WI38 (cell line): Measurements from ENCODE around the gene MYL4.
"Not testable (repeated sequence)": the region's sequence is repeated elsewhere in the genome, so short reads cannot be mapped to it uniquely, and the experiment has no call there.

Experiments
- H3K4me3 ChIP-seq: 2 replicates; pipeline ENCODE4 v1.5.1; 2011; ENCODE audit warnings: low read depth, mild to moderate bottlenecking, control low read depth, low read length
- TF ChIP-seq, protein P1 (sequence below): IDR thresholded peaks from 2 replicates; pipeline ENCODE4 v1.5.1; 2012; ENCODE audit warnings: low read depth, mild to moderate bottlenecking, control low read depth, low read length

The MYL4 gene

DNA sequence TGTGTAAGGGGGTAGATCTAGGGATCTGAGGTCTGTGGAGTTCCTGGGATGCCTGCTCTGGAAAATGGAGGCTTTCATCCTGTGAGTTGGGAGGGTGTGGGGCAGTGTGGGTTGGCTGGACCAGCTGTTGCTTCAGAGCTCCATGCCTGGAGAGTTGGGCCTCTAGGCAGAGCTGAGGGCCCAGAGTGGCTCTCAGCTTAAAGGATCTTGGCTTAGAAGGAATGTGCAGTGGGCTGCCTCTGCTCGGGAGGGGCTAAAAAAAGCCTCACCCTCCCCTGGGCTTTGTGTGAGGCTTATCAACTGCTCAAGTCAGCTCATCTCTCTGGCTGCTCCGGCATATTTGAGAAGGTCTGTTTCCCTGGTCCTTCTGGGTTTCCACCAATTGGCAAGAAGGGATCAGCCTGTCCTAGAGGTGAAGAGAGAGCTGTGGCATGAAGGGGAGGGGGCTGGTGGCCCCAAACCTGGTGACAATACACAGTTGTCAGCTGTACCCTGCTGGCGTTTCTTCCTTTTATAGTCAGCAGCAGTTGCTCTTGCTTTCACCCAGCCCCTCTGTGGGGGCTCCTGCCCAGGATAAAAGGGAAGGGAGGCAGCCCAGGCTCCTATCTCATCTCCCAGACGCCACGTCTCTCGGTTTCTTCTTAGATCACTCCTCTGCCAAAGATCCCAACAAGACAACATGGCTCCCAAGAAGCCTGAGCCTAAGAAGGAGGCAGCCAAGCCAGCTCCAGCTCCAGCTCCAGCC, at the start of gene MYL4:
MYL4 (plus strand) TSS at position 605 of the 745 bp plus-strand sequence; CDS start at position 680, 75 bp downstream.
- no peak within 1 kb of the TSS for H3K4me3 ChIP-seq
- TF ChIP-seq, protein P1, sequence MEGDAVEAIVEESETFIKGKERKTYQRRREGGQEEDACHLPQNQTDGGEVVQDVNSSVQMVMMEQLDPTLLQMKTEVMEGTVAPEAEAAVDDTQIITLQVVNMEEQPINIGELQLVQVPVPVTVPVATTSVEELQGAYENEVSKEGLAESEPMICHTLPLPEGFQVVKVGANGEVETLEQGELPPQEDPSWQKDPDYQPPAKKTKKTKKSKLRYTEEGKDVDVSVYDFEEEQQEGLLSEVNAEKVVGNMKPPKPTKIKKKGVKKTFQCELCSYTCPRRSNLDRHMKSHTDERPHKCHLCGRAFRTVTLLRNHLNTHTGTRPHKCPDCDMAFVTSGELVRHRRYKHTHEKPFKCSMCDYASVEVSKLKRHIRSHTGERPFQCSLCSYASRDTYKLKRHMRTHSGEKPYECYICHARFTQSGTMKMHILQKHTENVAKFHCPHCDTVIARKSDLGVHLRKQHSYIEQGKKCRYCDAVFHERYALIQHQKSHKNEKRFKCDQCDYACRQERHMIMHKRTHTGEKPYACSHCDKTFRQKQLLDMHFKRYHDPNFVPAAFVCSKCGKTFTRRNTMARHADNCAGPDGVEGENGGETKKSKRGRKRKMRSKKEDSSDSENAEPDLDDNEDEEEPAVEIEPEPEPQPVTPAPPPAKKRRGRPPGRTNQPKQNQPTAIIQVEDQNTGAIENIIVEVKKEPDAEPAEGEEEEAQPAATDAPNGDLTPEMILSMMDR: no peak

DNA sequence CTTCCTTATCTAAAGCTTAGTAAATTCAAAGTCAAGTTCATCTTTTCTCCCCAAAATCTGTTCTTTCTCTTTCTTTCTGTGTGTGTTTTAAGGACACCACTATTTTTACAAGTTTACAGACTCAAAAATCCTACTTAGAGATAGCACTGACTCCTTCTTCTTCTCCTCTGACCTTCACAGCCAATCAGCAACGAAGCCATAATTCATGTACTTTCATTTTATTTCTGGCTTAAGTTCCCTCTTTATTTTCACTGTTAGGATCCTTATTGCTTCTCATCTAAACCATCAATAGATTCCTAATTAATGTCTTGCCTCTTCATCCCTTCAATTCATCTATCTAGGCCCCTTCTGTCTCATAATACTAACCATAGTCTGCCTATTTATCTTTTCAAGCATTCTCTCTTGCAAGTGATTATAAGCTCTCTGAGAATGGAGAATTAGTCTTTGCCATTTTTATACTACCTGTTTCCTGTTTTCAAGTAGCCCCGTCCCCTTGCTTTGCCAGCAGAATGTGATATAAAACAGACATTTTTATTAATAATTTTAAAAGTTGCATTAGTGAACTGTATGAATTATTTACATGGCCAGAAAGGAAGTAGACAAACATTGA, 47.0 kb upstream of the MYL4 start:
- TF ChIP-seq, protein P1: no peak
- H3K4me3 ChIP-seq: no peak overlapping the region

DNA sequence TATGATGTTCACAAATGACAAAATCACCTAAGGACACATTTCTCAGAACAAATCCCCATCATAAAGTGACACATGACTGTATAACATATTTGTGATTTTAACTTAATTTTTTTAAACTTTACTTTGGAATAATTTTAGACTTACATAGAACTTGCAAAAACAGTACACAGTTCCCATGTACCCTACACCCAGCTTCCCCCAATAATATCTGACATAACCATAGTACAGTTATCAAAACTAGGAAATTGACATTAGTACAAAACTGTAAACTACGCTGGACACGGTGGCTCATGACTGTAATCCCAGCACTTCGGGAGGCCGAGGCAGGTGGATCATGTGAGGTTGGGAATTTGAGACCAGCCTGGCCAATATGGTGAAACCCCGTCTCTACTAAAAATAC, 44.9 kb upstream of the MYL4 start:
- TF ChIP-seq, protein P1: no peak
- H3K4me3 ChIP-seq: no peak overlapping the region

DNA sequence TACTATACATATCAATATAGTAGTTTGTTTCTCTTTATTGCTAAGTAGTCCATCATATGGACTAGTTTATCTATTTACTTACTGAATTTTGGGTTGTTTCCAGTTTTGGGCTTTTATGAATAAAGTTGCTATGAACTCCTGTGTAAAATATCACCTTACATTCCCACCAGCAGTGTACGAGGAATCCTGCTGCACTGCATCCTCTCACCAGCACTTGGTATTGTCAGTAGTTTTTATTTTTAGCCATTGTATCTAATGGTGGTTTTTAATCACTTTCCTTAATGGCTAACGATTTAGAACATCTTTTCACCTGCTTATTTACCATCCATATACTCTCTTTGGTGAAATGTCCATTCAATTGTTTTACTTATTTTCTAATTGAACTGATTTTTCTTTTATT, 44.0 kb upstream of the MYL4 start:
- H3K4me3 ChIP-seq: no peak overlapping the region
- TF ChIP-seq, protein P1: no peak

DNA sequence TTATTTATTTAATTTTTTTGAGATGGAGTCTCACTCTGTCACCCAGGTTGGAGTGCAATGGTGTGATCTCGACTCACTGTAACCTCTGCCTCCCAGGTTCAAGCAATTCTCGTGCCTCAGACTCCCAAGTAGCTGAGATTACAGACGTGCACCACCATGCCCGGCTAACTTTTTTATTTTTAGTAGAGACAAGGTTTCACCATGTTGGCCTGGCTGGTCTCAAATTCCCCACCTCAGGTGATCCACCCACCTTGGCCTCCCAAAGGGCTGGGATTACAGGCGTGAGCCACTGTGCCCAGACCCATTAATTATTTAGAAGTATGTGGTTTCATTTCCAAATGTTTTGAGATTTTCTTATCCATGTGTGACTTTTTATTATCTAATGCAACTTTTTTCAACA, 42.3 kb upstream of the MYL4 start:
- H3K4me3 ChIP-seq: not testable (repeated sequence)

DNA sequence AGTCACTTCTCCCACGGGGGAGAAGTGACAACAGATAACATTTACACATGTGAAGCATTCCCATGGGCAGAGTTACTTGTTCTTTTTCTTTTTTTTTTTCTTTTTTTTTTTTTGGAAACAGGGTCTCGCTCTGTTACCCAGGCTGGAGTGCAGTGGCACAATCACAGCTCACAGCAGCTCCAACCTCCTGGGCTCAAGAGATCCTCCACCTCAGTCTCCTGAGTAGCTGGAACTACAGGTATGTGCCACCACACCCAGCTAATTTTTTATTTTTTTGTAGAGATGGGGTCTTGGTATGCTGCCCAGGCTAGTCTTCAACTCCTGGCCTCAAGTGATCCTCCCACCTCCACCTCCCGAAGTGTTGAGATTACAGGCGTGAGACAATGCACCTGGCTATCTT, 40.3 kb upstream of the MYL4 start:
- H3K4me3 ChIP-seq: not testable (repeated sequence)

DNA sequence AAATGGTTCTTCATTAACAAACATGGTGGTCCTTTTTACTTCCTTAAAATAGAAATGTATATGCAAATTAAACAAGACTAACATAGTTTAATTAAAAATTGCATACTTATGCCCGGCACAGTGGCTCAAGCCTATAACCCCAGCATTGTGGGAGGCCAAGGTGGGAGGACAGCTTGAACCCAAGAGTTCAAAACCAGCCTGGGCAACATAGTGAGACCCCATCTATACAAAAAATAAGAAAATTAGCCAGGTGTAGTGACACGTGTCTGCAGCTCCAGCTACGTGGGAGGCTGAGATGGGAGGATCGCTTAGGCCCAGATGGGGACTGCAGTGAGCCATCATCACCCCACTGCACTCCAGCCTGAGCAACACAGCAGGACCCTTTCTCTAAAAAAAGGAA, 38.4 kb upstream of the MYL4 start:
- TF ChIP-seq, protein P1: no peak
- H3K4me3 ChIP-seq: no peak overlapping the region

DNA sequence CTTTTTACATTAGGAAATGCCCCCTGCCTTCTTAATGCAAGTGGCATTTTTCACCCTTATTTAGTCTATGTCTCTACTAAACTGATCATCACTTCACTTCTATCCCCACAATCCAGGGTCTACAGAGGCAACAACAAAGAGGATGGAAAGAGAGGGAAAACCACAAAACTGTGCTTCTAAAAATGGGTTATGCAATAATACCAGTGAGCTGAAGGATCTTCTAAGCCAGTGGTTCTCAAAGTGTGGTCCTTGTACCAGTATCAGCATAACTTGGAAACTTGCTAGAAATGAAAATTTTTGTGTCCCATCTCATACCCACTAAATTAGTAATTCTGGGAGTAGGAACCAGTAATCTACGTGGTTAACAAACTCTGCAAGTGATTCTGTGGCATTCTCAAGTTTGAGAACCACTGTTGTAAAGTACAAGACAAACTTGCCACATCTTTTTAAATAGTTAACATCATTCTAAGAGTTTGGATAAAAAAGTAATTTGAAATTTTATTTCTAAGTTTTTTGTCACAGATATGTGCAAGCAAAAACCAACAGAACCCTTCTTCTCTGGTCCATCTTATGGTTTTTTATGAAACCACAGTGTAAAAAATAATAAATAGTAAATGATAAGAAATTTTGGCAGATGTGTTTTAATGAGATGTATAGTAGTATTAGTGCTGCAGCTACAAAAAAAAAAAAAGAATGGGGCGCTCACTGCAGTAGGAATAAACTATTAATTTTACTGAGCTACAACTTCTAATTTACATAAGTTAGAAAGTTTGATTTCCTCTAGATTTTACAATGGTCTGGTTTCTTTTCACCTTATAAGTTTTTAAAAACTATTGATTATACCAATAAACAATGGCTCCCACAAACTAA, 36.2 kb upstream of the MYL4 start:
- H3K4me3 ChIP-seq: no peak overlapping the region
- TF ChIP-seq, protein P1: no peak

DNA sequence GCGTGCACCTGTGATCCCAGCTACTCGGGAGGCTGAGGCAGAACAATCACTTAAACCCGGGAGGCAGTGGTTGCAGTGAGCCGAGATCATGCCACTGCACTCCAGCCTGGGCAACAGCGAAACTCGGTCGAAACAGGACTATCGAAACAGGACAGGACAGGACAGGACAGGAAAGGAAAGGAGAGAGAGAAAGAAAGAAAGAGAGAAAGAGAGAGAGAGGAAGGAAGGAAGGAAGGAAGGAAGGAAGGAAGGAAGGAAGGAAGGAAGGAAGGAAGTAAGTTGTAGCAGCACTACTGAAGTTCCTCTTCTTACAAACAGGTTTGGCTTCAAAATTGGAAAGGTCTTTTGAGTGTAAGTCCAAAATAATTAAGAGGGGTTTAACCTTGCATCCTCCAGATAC, 34.3 kb upstream of the MYL4 start:
- H3K4me3 ChIP-seq: not testable (repeated sequence)
